DND-41 (cell line): ENCODE data around the gene GALNT12.

ENCODE experiments used
- ATAC-seq: fragments of 200-7000 bp; cut with Tn5 transposase; 3 replicates; pipeline ENCODE4 v1.9.1; 2021; ENCODE audit warnings: low read depth; ENCODE audit not compliant: insufficient read depth
- DNase-seq: peaks from one replicate; pipeline ENCODE4 v3.0.0-alpha.2; 2020
- H2AFZ ChIP-seq: 2 replicates; pipeline ENCODE4 v1.6.0; 2012; ENCODE audit warnings: low read depth, low read length
- H3K27ac ChIP-seq: 2 replicates; pipeline ENCODE4 v1.5.1; 2012; ENCODE audit warnings: low read length, inconsistent platforms
- H3K27me3 ChIP-seq: fragments of 200-600 bp; sonication (generic); 2 replicates; pipeline ENCODE4 v1.6.0; 2012; ENCODE audit warnings: low read length, mild to moderate bottlenecking, inconsistent platforms; ENCODE audit not compliant: insufficient read depth, poor library complexity
- H3K36me3 ChIP-seq: 2 replicates; pipeline ENCODE4 v1.5.1; 2012; ENCODE audit warnings: low read length, inconsistent platforms; ENCODE audit not compliant: insufficient read depth
- H3K4me1 ChIP-seq: 2 replicates; pipeline ENCODE4 v1.5.1; 2012; ENCODE audit warnings: mild to moderate bottlenecking, low read length; ENCODE audit not compliant: insufficient read depth
- H3K4me2 ChIP-seq: 2 replicates; pipeline ENCODE4 v1.6.0; 2012; ENCODE audit warnings: mild to moderate bottlenecking, moderate library complexity, low read length, inconsistent platforms; ENCODE audit not compliant: insufficient read depth
- H3K4me3 ChIP-seq, 2 experiments: fragments of 200-600 bp in 1 of 2; shearing (Covaris generic) in 1 of 2; 2 replicates each; pipeline ENCODE4 v1.5.1; 2012 to 2016; ENCODE audit warnings: inconsistent platforms in 2 of 2, low read length in 2 of 2, mild to moderate bottlenecking in 2 of 2, low read depth in 1 of 2, moderate library complexity in 1 of 2
- H3K79me2 ChIP-seq: 2 replicates; pipeline ENCODE4 v1.6.0; 2012; ENCODE audit warnings: low read length, inconsistent platforms; ENCODE audit not compliant: insufficient read depth
- H3K9ac ChIP-seq: 2 replicates; pipeline ENCODE4 v1.6.0; 2012; ENCODE audit warnings: low read depth, mild to moderate bottlenecking, inconsistent platforms, low read length, moderate library complexity
- H3K9me3 ChIP-seq: 2 replicates; pipeline ENCODE4 v1.5.1; 2012; ENCODE audit warnings: low read length, moderate library complexity, mild to moderate bottlenecking, inconsistent platforms; ENCODE audit not compliant: insufficient read depth, severe bottlenecking
- H4K20me1 ChIP-seq: 2 replicates; pipeline ENCODE4 v1.6.0; 2012; ENCODE audit warnings: low read length; ENCODE audit not compliant: insufficient read depth
- EZH2 ChIP-seq: IDR thresholded peaks from 3 replicates; pipeline ENCODE4 v1.6.1; 2012; ENCODE audit warnings: borderline replicate concordance, low read depth, mild to moderate bottlenecking, moderate library complexity, low read length, inconsistent platforms; ENCODE audit not compliant: severe bottlenecking
- TF ChIP-seq, protein P1 (sequence below): IDR thresholded peaks from 2 replicates; pipeline ENCODE4 v1.5.1; 2012; ENCODE audit warnings: borderline replicate concordance, low read length, moderate library complexity, mild to moderate bottlenecking; ENCODE audit not compliant: poor library complexity, severe bottlenecking; ENCODE audit errors: extremely low read depth

The GALNT12 gene

DNA sequence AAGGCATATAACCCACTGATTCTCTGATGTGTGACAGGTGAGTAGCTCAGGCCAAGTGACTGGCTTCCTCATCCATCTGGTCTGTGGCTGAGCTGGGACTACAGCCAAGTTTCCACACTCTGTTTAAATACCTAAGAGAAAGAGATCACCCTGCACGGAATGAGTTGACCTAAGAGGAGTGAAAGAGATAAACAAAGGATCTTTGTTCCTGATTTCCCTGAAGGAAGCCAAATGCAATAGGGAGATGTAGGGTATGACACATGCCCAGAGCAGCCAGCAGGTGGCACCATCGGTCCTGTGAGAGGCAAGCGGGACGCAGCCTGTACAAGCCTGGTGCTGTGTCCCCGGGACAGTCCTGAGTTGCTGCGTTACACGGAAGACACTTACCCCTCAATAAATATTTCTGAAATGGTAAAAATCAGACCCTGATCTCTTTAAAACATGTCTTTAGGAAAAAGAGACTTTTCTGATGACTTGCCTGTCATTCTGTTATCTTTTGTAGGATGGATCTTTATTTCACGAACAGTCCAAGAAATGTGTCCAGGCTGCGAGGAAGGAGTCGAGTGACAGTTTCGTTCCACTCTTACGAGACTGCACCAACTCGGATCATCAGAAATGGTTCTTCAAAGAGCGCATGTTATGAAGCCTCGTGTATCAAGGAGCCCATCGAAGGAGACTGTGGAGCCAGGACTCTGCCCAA lies 41.1 kb downstream of the GALNT12 start:
- no peaks in the 10 kb centered on the region for H4K20me1 ChIP-seq
- TF ChIP-seq EZH2, result no peak
- TF ChIP-seq, protein P1, sequence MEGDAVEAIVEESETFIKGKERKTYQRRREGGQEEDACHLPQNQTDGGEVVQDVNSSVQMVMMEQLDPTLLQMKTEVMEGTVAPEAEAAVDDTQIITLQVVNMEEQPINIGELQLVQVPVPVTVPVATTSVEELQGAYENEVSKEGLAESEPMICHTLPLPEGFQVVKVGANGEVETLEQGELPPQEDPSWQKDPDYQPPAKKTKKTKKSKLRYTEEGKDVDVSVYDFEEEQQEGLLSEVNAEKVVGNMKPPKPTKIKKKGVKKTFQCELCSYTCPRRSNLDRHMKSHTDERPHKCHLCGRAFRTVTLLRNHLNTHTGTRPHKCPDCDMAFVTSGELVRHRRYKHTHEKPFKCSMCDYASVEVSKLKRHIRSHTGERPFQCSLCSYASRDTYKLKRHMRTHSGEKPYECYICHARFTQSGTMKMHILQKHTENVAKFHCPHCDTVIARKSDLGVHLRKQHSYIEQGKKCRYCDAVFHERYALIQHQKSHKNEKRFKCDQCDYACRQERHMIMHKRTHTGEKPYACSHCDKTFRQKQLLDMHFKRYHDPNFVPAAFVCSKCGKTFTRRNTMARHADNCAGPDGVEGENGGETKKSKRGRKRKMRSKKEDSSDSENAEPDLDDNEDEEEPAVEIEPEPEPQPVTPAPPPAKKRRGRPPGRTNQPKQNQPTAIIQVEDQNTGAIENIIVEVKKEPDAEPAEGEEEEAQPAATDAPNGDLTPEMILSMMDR, result peak; percentile 88
- no peaks in the 10 kb centered on the region for H3K79me2 ChIP-seq
- no peak overlapping the region for H2AFZ ChIP-seq
- DNase-seq, result peak; percentile 73
- no peak overlapping the region for H3K9ac ChIP-seq
- no peaks in the 10 kb centered on the region for H3K9me3 ChIP-seq
- no peak overlapping the region for H3K4me3 ChIP-seq
- no peaks in the 10 kb centered on the region for H3K27me3 ChIP-seq
- H3K36me3 ChIP-seq, result no peaks in the 10 kb centered on the region
- no peak overlapping the region for H3K4me2 ChIP-seq
- ATAC-seq, result peak; percentile 100
- no peaks in the 10 kb centered on the region for H3K4me1 ChIP-seq
- no peak overlapping the region for H3K27ac ChIP-seq

DNA sequence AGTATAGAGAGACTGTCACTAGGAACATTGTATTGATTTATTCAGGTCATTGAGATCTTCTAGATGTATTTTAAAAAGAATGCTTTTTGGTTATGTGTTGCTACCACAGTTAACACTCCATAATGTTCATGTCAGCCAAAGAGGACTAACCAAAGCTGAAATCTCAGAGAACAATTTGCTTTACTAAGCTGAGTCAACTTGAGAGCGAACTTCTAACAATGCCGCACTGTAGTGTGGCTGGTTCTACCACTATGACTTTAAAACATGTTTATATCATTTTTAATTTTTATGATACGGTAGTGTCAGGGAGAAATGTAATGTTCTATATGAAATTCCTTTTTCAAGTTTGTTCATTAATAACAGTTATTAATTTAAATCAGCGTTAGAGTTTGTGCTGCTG lies 42.1 kb downstream of the GALNT12 start:
- DNase-seq (no peak), ATAC-seq (no peak)
- H4K20me1 ChIP-seq, result no peaks in the 10 kb centered on the region

DNA sequence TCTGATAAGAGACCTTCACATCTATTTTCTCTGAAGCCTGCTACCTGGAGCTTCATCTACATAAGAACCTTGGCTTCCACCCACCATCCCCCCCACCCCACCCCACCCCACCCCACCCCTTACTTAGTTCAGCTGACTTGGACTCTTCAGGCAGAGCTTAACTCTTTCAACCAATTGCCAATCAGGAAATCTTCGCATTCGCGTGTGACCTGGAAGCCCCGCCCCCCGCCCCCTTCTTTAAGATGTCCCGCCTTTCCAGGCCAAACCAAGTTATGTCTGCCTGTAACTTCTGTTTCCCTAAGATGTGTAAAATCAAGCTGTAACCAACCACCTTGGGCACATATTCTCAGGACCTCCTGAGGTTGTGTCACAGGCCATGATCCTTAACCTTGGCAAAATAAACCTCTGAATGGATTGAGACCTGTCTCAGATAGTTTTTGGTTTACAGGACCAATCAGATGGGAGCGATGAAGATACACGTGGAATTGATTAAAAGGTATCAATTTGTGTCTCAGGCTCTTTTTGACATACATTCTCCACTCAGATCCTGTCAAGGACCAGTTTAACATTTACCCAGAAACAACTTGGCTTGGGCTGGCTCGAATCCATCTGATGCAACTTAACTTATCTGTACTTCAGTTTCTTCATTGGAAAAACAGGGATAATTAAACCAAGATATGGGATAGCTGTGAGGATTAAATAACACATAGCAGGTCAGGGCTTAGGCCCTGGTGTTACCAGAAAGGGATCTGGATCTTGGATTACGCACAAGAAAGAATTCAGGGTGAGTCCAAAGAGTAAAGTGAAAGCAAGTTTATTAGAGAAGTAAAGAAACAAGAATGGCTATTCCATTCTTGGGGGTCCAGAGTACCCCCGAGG lies 43.6 kb downstream of the GALNT12 start:
- Histone ChIP-seq H3K4me3 (no peak overlapping the region), H4K20me1 (no peaks in the 10 kb centered on the region), H3K4me1 (no peaks in the 10 kb centered on the region), H3K9ac (no peak overlapping the region), H3K79me2 (no peaks in the 10 kb centered on the region), H2AFZ (no peak overlapping the region), H3K36me3 (no peaks in the 10 kb centered on the region), H3K4me2 (no peak overlapping the region), H3K27me3 (no peaks in the 10 kb centered on the region), H3K27ac (no peak overlapping the region), H3K9me3 (no peaks in the 10 kb centered on the region)
- TF ChIP-seq, protein P1, result no peak
- TF ChIP-seq EZH2, result no peak
- ATAC-seq, result no peak
- DNase-seq, result no peak

More for the DNA sequence above, 42.1 kb downstream of the GALNT12 start:
- no peaks in the 10 kb centered on the region for H3K36me3 ChIP-seq
- no peak overlapping the region for H3K9ac ChIP-seq
- H2AFZ ChIP-seq, result no peak overlapping the region
- H3K79me2 ChIP-seq, result no peaks in the 10 kb centered on the region
- no peaks in the 10 kb centered on the region for H3K27me3 ChIP-seq
- no peaks in the 10 kb centered on the region for H3K4me1 ChIP-seq
- no peak overlapping the region for H3K4me2 ChIP-seq
- no peak for TF ChIP-seq EZH2
- H3K9me3 ChIP-seq, result no peaks in the 10 kb centered on the region
- no peak overlapping the region for H3K27ac ChIP-seq
- H3K4me3 ChIP-seq, result no peak overlapping the region

DNA sequence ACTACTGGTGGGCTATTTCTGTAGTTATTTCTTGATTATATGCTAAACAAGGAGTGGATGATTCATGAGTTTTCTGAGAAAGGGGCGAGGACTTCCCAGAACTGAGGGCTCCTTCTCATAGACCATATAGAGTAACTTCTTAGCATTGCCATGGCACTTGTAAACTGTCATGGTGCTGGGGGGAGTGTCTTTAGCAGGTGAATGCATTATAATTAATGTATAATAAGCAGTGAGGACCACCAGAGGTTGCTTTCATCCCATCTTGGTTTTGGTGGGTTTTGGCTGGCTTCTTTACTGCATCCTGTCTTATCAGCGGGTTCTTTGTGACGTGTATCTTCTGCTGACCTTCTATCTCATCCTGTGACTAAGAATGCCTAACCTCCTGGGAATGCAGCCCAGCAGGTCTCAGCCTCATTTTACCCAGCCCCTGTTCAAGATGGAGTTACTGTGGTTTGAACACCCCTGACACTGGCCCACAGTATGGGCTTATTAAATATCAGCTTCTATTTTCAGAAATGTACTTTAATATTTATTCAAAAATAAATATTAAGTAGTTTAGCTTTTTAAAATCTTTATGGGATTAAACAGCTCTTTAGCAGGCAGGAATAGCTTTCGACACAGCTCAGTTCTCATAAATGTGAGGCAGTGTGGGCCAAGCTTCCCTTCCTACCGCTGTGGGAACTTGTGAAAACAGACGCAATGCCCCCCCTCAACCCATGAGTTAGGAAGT lies 44.4 kb downstream of the GALNT12 start:
- no peak overlapping the region for H3K27ac ChIP-seq
- no peak for ATAC-seq
- H3K36me3 ChIP-seq, result no peaks in the 10 kb centered on the region
- no peak overlapping the region for H2AFZ ChIP-seq
- no peak overlapping the region for H3K4me2 ChIP-seq
- no peaks in the 10 kb centered on the region for H3K9me3 ChIP-seq
- H3K9ac ChIP-seq, result no peak overlapping the region
- no peaks in the 10 kb centered on the region for H3K4me1 ChIP-seq
- H3K79me2 ChIP-seq, result no peaks in the 10 kb centered on the region
- no peaks in the 10 kb centered on the region for H4K20me1 ChIP-seq
- no peak for DNase-seq
- no peaks in the 10 kb centered on the region for H3K27me3 ChIP-seq
- TF ChIP-seq, protein P1, result no peak
- no peak for TF ChIP-seq EZH2
- no peak overlapping the region for H3K4me3 ChIP-seq
